ENCODE data around the gene PCNX1. TPM values are rescaled to one million over a fixed set of nuclear protein-coding genes. Genes with fewer than 3 reads are reported as not detected.
"Not testable (repeated sequence)": the region's sequence is repeated elsewhere in the genome, so short reads cannot be mapped to it uniquely, and the experiment has no call there.

Gene PCNX1
- total RNA-seq, 2 experiments from 2014 or later = 38.4 to 57.9 TPM

DNA sequence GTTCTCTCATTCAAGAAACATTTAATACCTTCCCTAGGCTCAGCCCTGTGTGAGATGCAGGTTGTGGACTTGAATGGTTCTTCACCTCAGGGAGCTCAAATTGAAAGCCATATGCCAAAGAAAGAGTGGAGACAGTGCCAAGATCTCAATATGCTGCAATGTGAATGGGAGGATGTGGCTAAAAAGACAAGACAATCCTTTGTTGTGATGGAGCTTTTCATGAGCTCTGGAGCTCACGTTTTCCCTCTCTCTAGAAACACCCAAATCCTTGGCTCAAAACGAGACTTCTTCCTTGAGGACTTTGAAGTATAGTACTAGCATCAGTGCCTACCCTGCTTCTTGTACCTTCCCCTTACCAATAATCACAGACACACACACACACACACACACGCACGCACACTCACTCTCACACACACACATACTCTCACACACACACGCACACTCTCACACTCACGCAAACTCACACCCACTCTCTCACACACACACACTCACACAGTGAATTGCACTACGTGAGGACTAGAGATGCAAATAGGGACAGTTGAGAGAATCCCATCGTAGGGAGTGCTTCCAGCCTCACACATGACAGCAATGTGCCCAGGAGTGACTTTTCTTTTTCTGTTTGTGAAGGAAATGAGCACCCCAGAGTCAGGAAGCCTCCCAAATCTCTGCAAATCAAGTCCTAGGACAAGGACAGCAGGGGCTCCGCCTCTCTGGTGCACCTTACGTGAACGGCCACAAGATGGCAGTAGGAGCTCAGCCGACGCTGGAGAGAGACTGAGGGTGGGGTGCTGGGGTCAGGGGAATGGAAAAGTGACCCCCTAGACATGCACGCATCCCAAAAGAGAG lies 231.4 kb downstream of the PCNX1 start:
- ChIA-PET POLR2A (no interaction called here), CTCF (interaction anchor here (0.7 to 4.8 kb wide), 14 partner anchors 15 to 618 kb away, joined by 3 to 41 read pairs (median 4); no protein-coding TSS in a partner anchor)
- Mint-ChIP-seq H3K27ac (no peak overlapping the region), H3K9me3 (ENCODE audit: low read depth) (no peaks in the 10 kb centered on the region), H3K27me3 (peaks cover 3% of the 10 kb centered on the region), H3K4me3 (no peak overlapping the region), H3K4me1 (peaks cover 28% of the 10 kb centered on the region), H3K36me3 (ENCODE audit: low read depth) (no peaks in the 10 kb centered on the region)
- peak; percentile 73 for DNase-seq
- ATAC-seq = peak; percentile 17
- intact Hi-C loops (cut with DNase I, micrococcal nuclease) = loop anchor here (1.0 kb wide), 2 partner anchors 615 to 717 kb away; no protein-coding TSS in a partner anchor

DNA sequence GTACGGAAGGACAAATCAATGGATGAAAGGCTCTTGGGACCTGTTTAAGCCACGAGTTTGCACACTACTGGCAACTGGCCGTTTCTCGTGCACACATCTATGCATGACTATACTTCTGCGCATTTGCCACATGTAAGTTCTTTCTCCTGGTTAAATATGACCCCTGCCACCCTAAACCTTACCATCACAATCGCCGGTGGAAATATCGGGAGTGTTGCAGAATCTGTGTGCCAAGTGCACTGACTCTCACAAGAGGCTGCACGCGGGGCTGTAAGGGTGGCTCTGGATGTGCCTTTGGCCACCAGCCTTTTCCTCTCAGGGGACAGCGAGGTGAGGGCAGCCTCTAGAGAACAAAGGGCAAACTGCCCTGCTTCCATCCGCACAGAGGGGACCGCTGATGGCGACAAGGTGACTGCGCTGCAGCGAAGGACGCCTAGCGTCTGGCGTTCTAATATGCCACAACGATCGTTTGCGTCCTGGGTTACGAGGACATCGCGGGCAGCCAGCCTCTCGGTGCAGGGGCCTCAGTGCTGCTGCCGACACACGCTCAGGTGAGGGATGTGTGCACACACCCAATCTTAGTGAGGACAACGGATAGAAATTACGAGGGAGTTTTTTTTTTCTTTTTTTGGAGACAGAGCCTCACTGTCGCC lies 232.2 kb downstream of the PCNX1 start:
- ATAC-seq = no peak
- no peaks in the 10 kb centered on the region for H3K36me3 Mint-ChIP-seq (ENCODE audit: low read depth)
- no peak overlapping the region for H3K27ac Mint-ChIP-seq
- CTCF ChIA-PET = interaction anchor here (0.7 to 2.0 kb wide), 6 partner anchors 35 to 616 kb away, joined by 3 to 5 read pairs (median 4); no protein-coding TSS in a partner anchor
- H3K4me3 Mint-ChIP-seq = no peak overlapping the region
- intact Hi-C loops (cut with DNase I, micrococcal nuclease) = loop anchor here (1.0 kb wide), 2 partner anchors 614 to 716 kb away; no protein-coding TSS in a partner anchor
- POLR2A ChIA-PET = no interaction called here
- peaks cover 32% of the 10 kb centered on the region for H3K4me1 Mint-ChIP-seq
- peaks cover 3% of the 10 kb centered on the region for H3K27me3 Mint-ChIP-seq
- DNase-seq = no peak
- no peaks in the 10 kb centered on the region for H3K9me3 Mint-ChIP-seq (ENCODE audit: low read depth)

DNA sequence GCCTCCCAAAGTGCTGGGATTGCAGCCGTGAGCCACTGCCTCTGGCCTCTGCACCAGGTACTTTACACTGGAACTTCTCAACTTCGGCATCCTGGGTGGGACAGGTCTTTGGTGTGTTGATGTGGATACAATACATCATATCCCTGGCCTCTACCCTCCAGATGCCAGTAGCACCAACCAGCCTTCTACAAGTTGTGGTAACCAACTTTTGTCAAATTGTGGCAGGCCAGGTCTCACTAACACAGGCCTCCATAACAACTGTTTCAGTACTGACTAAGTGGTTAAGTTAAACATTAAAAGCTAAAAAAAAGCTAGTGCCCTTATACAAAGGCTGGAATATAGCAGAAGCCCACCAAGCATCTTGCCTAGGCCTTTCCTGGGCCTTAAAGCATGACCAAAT lies 232.9 kb downstream of the PCNX1 start:
- Mint-ChIP-seq H3K36me3 (ENCODE audit: low read depth) (no peaks in the 10 kb centered on the region), H3K9me3 (ENCODE audit: low read depth) (no peaks in the 10 kb centered on the region), H3K4me1 (peaks cover 32% of the 10 kb centered on the region), H3K27me3 (peaks cover 3% of the 10 kb centered on the region), H3K4me3 (no peak overlapping the region), H3K27ac (no peak overlapping the region)
- ATAC-seq = no peak
- ChIA-PET CTCF (interaction anchor here (0.6 to 1.2 kb wide), 5 partner anchors 8 to 613 kb away, joined by 3 to 5 read pairs (median 3); no protein-coding TSS in a partner anchor), POLR2A (no interaction called here)
- intact Hi-C loops (cut with DNase I, micrococcal nuclease) = loop anchor here in 1 of 2 experiments (5.0 kb wide), 1 partner anchor 262 kb away; no protein-coding TSS in a partner anchor
- no peak for DNase-seq

DNA sequence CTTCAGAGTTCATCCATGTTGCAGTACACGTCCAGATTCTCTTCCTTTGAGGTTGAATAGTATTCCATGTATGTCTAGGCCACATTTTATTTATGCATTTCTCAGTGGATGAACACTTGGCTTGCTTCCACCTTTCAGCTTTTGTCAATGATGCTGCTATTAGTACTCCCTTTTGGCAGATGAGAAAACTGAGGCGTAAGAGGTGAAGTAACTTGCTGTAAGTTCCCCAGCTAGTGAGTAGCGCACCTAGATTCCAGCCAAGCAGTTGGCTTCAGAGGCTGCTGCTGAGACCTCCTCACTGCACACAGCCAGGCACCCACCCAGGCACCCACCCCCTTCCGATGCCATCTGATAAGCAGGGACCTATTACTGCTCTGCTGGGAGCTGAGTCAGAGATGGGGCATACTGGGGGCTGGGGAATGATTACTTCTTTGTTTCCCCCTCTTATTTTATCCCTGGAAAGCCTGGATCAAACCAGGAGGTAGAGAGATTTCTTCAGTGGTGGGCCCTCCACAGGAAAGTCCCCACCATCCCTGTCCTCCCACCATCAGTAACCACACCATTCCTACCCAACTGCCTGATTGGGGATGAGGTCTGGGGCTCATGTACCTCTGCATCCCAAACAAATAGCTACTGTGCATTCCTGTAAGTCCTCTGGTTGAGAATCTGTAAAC lies 234.6 kb downstream of the PCNX1 start:
- peaks cover 32% of the 10 kb centered on the region for H3K4me1 Mint-ChIP-seq
- peak overlapping the region; percentile 88 for H3K27ac Mint-ChIP-seq
- ChIA-PET POLR2A (interaction anchor here (0.8 to 1.7 kb wide), 4 partner anchors 23 to 413 kb away, joined by 3 to 9 read pairs (median 4); no protein-coding TSS in a partner anchor), CTCF (interaction anchor here (0.6 to 5.6 kb wide), 16 partner anchors 10 to 614 kb away, joined by 3 to 30 read pairs (median 4); no protein-coding TSS in a partner anchor)
- H3K36me3 Mint-ChIP-seq (ENCODE audit: low read depth) = no peaks in the 10 kb centered on the region
- no peak for ATAC-seq
- DNase-seq = no peak
- H3K4me3 Mint-ChIP-seq = no peak overlapping the region
- peaks cover 3% of the 10 kb centered on the region for H3K27me3 Mint-ChIP-seq
- H3K9me3 Mint-ChIP-seq (ENCODE audit: low read depth) = no peaks in the 10 kb centered on the region
- intact Hi-C loops (cut with DNase I, micrococcal nuclease) = loop anchor here (1.0 to 5.0 kb wide), 7 partner anchors 77 to 413 kb away; partner anchors contain the start of gene SIPA1L1 (in 1 of the 2)

DNA sequence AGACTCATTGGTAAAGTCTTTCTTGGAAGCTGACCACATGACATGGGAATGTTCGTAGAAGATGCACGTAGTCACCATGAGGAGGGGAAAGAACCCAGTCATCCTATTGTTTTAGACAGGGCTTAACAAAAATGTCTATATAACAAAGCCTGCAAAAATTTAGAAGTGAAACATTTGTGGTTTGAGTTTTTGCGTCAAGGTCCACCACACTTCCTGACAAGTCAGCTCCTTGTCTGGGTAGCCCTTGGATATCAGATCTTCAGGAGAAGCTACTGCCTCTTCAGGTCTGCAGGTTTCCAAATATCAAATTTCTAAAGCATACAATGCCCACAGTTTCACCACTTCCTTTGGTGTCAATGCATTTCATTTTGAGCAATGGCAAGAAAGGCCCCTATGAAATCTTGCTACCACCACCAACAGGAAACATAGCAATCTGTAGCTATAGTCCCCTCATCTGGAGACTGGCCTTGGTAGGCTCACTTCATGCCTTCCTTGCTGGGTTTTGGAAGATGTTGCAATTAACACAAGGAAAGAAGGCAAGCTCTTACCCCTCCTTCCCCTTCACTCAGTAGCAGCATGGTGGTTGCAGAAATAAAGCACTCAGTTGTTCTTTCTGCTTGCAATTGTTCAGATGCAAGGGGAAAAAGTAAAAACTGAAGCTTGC lies 235.2 kb downstream of the PCNX1 start:
- H3K27me3 Mint-ChIP-seq = peaks cover 3% of the 10 kb centered on the region
- peak overlapping the region; percentile 88 for H3K27ac Mint-ChIP-seq
- peaks cover 32% of the 10 kb centered on the region for H3K4me1 Mint-ChIP-seq
- H3K9me3 Mint-ChIP-seq (ENCODE audit: low read depth) = no peaks in the 10 kb centered on the region
- ChIA-PET CTCF (interaction anchor here (0.6 to 5.6 kb wide), 19 partner anchors 11 to 616 kb away, joined by 3 to 30 read pairs (median 3); no protein-coding TSS in a partner anchor), POLR2A (interaction anchor here (0.6 to 1.7 kb wide), 6 partner anchors 24 to 413 kb away, joined by 3 to 9 read pairs (median 4); no protein-coding TSS in a partner anchor)
- ATAC-seq = peak; percentile 61
- peak; percentile 45 for DNase-seq
- intact Hi-C loops (cut with DNase I, micrococcal nuclease) = loop anchor here (1.0 to 5.0 kb wide), 9 partner anchors 76 to 413 kb away; partner anchors contain the start of gene SIPA1L1 (in 2 of the 2)
- H3K36me3 Mint-ChIP-seq (ENCODE audit: low read depth) = no peaks in the 10 kb centered on the region
- H3K4me3 Mint-ChIP-seq = no peak overlapping the region

DNA sequence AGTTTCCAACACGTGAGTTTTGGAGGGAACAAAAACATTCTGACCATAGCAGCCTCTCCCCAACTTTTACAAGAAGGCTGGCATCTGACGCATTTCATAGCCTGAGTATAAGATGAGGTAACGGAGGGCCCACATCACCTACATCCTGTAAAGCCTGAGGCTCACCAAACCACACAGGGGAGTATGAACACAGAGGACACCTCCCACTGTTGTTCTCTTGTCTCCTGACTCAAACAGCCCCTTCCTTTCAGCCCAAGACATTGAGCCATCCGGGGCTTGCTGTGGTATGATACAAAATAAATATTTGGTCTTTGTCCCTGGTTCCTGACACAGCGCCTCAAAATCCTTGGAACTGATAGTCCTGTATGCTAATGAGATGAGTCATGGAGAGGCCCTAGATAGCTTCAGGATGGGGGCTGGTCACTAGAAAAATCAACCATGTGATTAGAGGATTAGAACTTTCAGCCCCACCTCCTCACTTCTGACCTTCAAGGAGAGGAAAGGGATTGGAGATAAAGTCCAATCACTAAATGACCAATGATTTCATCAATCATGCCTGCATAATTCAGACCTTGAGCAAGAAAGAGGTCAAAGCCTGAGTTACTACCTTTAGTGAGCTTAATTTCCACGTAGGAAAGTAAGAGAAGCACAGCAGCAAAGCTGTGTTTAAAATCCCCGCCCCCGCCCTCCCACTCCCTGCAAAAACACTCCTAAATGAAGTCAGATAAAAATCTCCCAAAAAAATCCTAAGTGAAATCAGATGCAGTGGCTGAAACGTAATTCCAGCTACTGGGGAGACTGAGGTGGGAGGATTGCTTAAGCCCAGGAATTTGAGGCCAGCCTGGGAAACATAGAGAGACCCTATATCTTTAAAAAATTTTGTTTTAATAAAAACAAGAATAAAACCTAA lies 236.4 kb downstream of the PCNX1 start:
- POLR2A ChIA-PET = interaction anchor here (1.7 kb wide), 1 partner anchor 178 kb away, joined by 4 read pairs; no protein-coding TSS in a partner anchor
- Mint-ChIP-seq H3K9me3 (ENCODE audit: low read depth) (no peaks in the 10 kb centered on the region), H3K27me3 (peaks cover 3% of the 10 kb centered on the region), H3K27ac (peak overlapping the region; percentile 88), H3K36me3 (ENCODE audit: low read depth) (no peaks in the 10 kb centered on the region), H3K4me1 (peaks cover 32% of the 10 kb centered on the region), H3K4me3 (no peak overlapping the region)
- DNase-seq (peak; percentile 78), ATAC-seq (peak; percentile 86)
- CTCF ChIA-PET = interaction anchor here (0.7 to 5.6 kb wide), 14 partner anchors 8 to 1070 kb away, joined by 3 to 30 read pairs (median 3); no protein-coding TSS in a partner anchor
- intact Hi-C loops (cut with DNase I, micrococcal nuclease) = loop anchor here (1.0 to 5.0 kb wide), 8 partner anchors 75 to 412 kb away; partner anchors contain the start of gene SIPA1L1 (in 2 of the 2)

DNA sequence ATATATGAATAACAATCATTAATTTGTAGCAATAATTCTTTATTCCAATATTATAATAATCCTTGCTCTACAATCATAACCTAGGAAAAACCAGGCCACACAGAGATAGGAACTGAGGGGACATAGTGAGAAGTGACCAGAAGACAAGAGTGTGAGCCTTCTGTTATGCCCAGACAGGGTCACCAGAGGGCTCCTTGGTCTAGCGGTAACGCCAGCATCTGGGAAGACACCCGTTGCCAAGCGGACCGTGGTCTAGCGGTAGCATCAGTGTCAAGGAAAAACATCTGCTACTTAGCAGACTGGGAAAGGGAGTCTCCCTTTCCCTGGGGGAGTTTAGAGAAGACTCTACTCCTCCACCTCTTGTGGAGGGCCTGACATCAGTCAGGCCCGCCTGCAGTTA lies 240.1 kb downstream of the PCNX1 start:
- peaks cover 14% of the 10 kb centered on the region for H3K9me3 Mint-ChIP-seq (ENCODE audit: low read depth)
- H3K4me3 Mint-ChIP-seq; intact Hi-C loops (cut with DNase I, micrococcal nuclease); DNase-seq; H3K36me3 Mint-ChIP-seq (ENCODE audit: low read depth); H3K27ac Mint-ChIP-seq; H3K27me3 Mint-ChIP-seq; POLR2A ChIA-PET; ATAC-seq: not testable (repeated sequence)
- CTCF ChIA-PET = interaction anchor here (5.6 kb wide), 1 partner anchor 606 kb away, joined by 30 read pairs; no protein-coding TSS in a partner anchor
- H3K4me1 Mint-ChIP-seq = peaks cover 21% of the 10 kb centered on the region

DNA sequence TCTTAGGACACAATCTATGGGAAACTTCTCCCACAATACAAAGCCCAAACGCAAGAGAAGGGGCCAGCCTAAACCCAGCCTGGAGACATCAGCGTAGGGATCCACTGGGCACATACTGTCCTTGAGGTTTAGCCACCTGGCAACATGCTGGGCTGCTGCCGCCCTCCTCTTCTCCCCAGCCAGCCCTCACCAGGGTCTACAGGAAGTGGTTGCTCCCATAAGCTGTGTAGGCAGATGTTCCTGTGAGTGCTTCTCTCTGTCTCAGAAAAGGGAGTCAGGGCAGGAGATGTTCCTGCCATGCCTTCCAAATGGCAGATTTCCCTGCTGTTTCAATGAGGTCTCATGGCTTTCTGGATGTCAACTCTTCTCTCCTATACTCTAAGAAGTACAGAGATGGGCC lies 241.4 kb downstream of the PCNX1 start:
- ATAC-seq = no peak
- Mint-ChIP-seq H3K27ac (no peak overlapping the region), H3K36me3 (ENCODE audit: low read depth) (peaks cover 3% of the 10 kb centered on the region), H3K27me3 (no peaks in the 10 kb centered on the region), H3K4me3 (no peak overlapping the region), H3K9me3 (ENCODE audit: low read depth) (peaks cover 14% of the 10 kb centered on the region), H3K4me1 (peaks cover 8% of the 10 kb centered on the region)
- ChIA-PET CTCF (no interaction called here), POLR2A (no interaction called here)
- intact Hi-C loops (cut with DNase I, micrococcal nuclease) = no loop called here
- no peak for DNase-seq

DNA sequence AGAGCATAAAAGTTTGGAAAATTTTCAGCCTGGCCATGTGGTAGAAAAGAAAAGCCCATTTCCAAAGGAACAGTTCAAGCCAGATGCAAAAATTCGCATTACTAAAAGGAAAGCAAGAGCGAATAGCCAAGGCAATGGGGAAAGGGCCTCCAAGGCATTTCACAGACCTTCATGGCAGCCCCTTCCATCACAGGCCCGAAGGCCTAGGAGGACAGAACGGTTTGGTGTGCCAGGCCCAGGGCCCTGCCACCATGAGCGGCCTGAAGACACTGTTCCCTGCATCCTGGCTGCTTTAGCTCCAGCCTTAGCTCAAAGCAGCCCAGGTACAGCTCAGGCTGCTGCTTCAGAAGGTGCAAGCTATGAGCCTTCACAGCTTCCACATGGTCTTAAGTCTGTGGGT lies 243.5 kb downstream of the PCNX1 start:
- peaks cover 14% of the 10 kb centered on the region for H3K9me3 Mint-ChIP-seq (ENCODE audit: low read depth)
- H3K4me1 Mint-ChIP-seq = peaks cover 5% of the 10 kb centered on the region
- peaks cover 3% of the 10 kb centered on the region for H3K36me3 Mint-ChIP-seq (ENCODE audit: low read depth)
- no peaks in the 10 kb centered on the region for H3K27me3 Mint-ChIP-seq
- CTCF ChIA-PET = no interaction called here
- no peak for ATAC-seq
- no peak overlapping the region for H3K4me3 Mint-ChIP-seq
- no peak for DNase-seq
- POLR2A ChIA-PET = no interaction called here
- H3K27ac Mint-ChIP-seq = no peak overlapping the region
- intact Hi-C loops (cut with DNase I, micrococcal nuclease) = no loop called here

DNA sequence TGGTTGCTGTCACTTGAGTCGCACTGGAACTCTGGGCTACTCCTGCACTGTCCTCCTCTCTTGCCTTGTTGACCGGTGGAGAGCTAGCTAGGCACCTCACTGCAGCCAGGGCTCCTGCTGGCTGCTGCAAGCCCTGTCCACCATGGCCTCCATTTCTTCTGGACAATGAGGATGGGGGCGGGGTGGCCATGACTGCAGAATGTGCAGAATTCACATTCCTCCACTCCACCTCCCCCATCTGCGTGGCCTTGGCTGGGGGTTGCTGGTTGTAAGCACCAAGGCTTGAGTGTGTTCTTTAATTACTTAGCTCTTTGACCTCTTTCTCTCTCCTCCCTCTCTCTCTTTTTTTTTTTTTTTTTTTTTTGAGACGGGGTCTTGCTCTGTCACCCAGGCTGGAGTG lies 248.5 kb downstream of the PCNX1 start:
- no peaks in the 10 kb centered on the region for H3K36me3 Mint-ChIP-seq (ENCODE audit: low read depth)
- POLR2A ChIA-PET = no interaction called here
- no peaks in the 10 kb centered on the region for H3K27me3 Mint-ChIP-seq
- DNase-seq (no peak), ATAC-seq (no peak)
- no peak overlapping the region for H3K4me3 Mint-ChIP-seq
- no peaks in the 10 kb centered on the region for H3K4me1 Mint-ChIP-seq
- H3K27ac Mint-ChIP-seq = no peak overlapping the region
- CTCF ChIA-PET = interaction anchor here (0.6 kb wide), 1 partner anchor 39 kb away, joined by 5 read pairs; no protein-coding TSS in a partner anchor
- H3K9me3 Mint-ChIP-seq (ENCODE audit: low read depth) = peaks cover 2% of the 10 kb centered on the region
- intact Hi-C loops (cut with DNase I, micrococcal nuclease) = no loop called here
